Measurements from ENCODE around the gene MAMDC2.

Gene MAMDC2

GRCh38 chr9:70259512-70259802 lies 215.8 kb downstream of the MAMDC2 start:
- DNase-seq (ENCODE audit: low read depth in 2 of 2): no peak

- no peak for DNase-seq (ENCODE audit: low read depth in 2 of 2)
Measured at GRCh38 chr9:70260007-70260443, 216.4 kb downstream of the MAMDC2 start.

GRCh38 chr9:70260606-70261005 lies 217.0 kb downstream of the MAMDC2 start:
- DNase-seq (ENCODE audit: low read depth in 2 of 2): no peak

- no peak for DNase-seq (ENCODE audit: low read depth in 2 of 2)
Measured at GRCh38 chr9:70261131-70261870, 217.7 kb downstream of the MAMDC2 start.

GRCh38 chr9:70262366-70262765 lies 218.7 kb downstream of the MAMDC2 start:
- DNase-seq (ENCODE audit: low read depth in 2 of 2): no peak

- no peak for DNase-seq (ENCODE audit: low read depth in 2 of 2)
Measured at GRCh38 chr9:70262948-70263347, 219.3 kb downstream of the MAMDC2 start.

GRCh38 chr9:70263421-70263820 lies 219.8 kb downstream of the MAMDC2 start:
- no peak for DNase-seq (ENCODE audit: low read depth in 2 of 2)

Measured in fibroblast of skin of left biceps (primary cell).